Measurements from ENCODE around the gene ARL10. TPM values are rescaled to one million over a fixed set of nuclear protein-coding genes. Genes with fewer than 3 reads are reported as not detected.
A peak's percentile ranks its signal among the peaks of the same experiment; 100 is the strongest.

Gene ARL10
- total and polyA plus RNA-seq, 2 donors (not counting 1 experiment from before 2014, with no cell fraction given), result 13.1 to 27.9 TPM

- ATAC-seq (ENCODE audit: low read depth) (peak; percentile 23), DNase-seq (no peak)
- H3K4me3 Mint-ChIP-seq, result peak overlapping the region; percentile 100
- Histone ChIP-seq H3K9ac (ENCODE audit: low read length) (peak overlapping the region; percentile 96), H3K4me1 (ENCODE audit: control insufficient read depth in 2 of 2, insufficient read depth in 2 of 2, low read length in 2 of 2) (peaks cover 19 to 29% of the 10 kb centered on the region in 2 donors), H3K79me2 (ENCODE audit: control insufficient read depth, insufficient read depth, low read length) (peaks cover 45% of the 10 kb centered on the region), H2AFZ (ENCODE audit: insufficient read depth, low read depth, low read length, poor library complexity, severe bottlenecking) (peak overlapping the region; percentile 96), H3K27me3 (replicated peaks in 1 of 4; ENCODE audit: control extremely low read depth in 1 of 4, control insufficient read depth in 3 of 4, insufficient read depth in 4 of 4, low read length in 3 of 4) (no peaks in the 10 kb centered on the region), H3K36me3 (replicated peaks in 1 of 2; ENCODE audit: control extremely low read depth in 1 of 2, control insufficient read depth in 1 of 2, extremely low read depth in 1 of 2, insufficient read depth in 2 of 2, low read length in 1 of 2) (peaks cover 0 to 31% of the 10 kb centered on the region in 2 experiments), H3K27ac (ENCODE audit: low read length in 2 of 2) (peak overlapping the region; percentile 90 to 93), H3K4me3 (ENCODE audit: control extremely low read depth in 1 of 5, extremely low read depth in 1 of 5, insufficient read depth in 1 of 5, low read depth in 2 of 5, low read length in 4 of 5) (peak overlapping the region; percentile 69 to 98 (median 93)), H3K4me2 (replicated peaks; ENCODE audit: low read depth, low read length, poor library complexity, severe bottlenecking) (peak overlapping the region; percentile 89), H3K9me3 (ENCODE audit: control extremely low read depth in 1 of 3, control insufficient read depth in 2 of 3, insufficient read depth in 1 of 3, low read length in 2 of 3) (no peaks in the 10 kb centered on the region), H4K20me1 (ENCODE audit: control insufficient read depth, insufficient read depth, low read length, poor library complexity, severe bottlenecking) (peaks cover 9% of the 10 kb centered on the region)
- H3K9me3 Mint-ChIP-seq (ENCODE audit: insufficient read depth), result no peaks in the 10 kb centered on the region
- peaks cover 26% of the 10 kb centered on the region for H3K4me1 Mint-ChIP-seq
- no peak for TF ChIP-seq CTCF (IDR thresholded peaks at IDR 0.05)
- TF ChIP-seq EZH2 (IDR thresholded peaks at IDR 0.05; ENCODE audit: borderline replicate concordance, insufficient read depth, low read depth, low read length, poor library complexity, severe bottlenecking), result no peak
- H3K27ac Mint-ChIP-seq, result peak overlapping the region; percentile 100
- 17% methylated on average over 27 of the region's 41 CpGs for WGBS (ENCODE audit: insufficient coverage)
- CTCF ChIA-PET, result interaction anchor here (1.1 to 1.5 kb wide), 4 partner anchors 24 to 154 kb away, joined by 3 to 4 read pairs (median 4); partner anchors contain the start of gene ARL10
- intact Hi-C loops (cut with micrococcal nuclease), result loop anchor here (1.0 to 10.0 kb wide), 7 partner anchors 17 to 618 kb away; partner anchors contain the start of genes ARL10, KIAA1191, RNF44 and SIMC1
- POLR2A ChIA-PET, result interaction anchor here (0.6 to 2.2 kb wide), 7 partner anchors 24 to 148 kb away, joined by 3 to 16 read pairs (median 6); partner anchors contain the start of genes CLTB, FAF2, KIAA1191 and RNF44
- no peaks in the 10 kb centered on the region for H3K27me3 Mint-ChIP-seq
Measured at GRCh38 chr5:176389135-176390123, 24.1 kb downstream of the ARL10 start.
